Gastroesophageal sphincter (tissue), 4 donors: ENCODE data around the gene FUT9. TPM values are rescaled to one million over a fixed set of nuclear protein-coding genes. Genes with fewer than 3 reads are reported as not detected.

Experiments used
- ATAC-seq: fragments of 150-250 bp; one replicate; pipeline ENCODE4 v1.9.1; 2016; ENCODE audit warnings: mild to moderate bottlenecking, moderate library complexity
- H3K27ac ChIP-seq, 4 donors: fragments of 200-600 bp; sonication (generic) in 3 of 4; 1 replicate in 3 of 4; 2 replicates in 1 of 4; pipeline ENCODE4 v1.5.1; 2016 to 2019
- H3K27me3 ChIP-seq: fragments of 200-600 bp; sonication (generic); one replicate; pipeline ENCODE4 v1.5.1; 2019
- H3K36me3 ChIP-seq, 2 donors: fragments of 200-600 bp; sonication (generic); one replicate each; pipeline ENCODE4 v1.5.1; 2019; ENCODE audit warnings: control low read depth in 1 of 2
- H3K4me1 ChIP-seq, 3 donors: fragments of 200-600 bp; sonication (generic); 1 replicate in 2 of 3; 2 replicates in 1 of 3; pipeline ENCODE4 v1.5.1; 2016 to 2019; ENCODE audit warnings: control low read depth in 2 of 3
- H3K4me3 ChIP-seq, 2 donors: fragments of 200-600 bp; sonication (generic); one replicate each; pipeline ENCODE4 v1.5.1; 2019; ENCODE audit warnings: mild to moderate bottlenecking in 1 of 2, moderate library complexity in 1 of 2
- H3K9me3 ChIP-seq, 3 donors: fragments of 200-600 bp; sonication (generic); one replicate each; pipeline ENCODE4 v1.5.1; 2017 to 2019; ENCODE audit warnings: control low read depth in 2 of 3
- CTCF ChIP-seq, 4 experiments: fragments of 200-600 bp in 2 of 4; fragments of 450-650 bp in 2 of 4; sonication (generic) in 1 of 4; IDR thresholded peaks; one replicate each; pipeline ENCODE4 v1.5.1; 2017 to 2019; ENCODE audit warnings: antibody characterized with exemption in 4 of 4, mild to moderate bottlenecking in 2 of 4, moderate library complexity in 2 of 4
- EP300 ChIP-seq: sonication (generic); formaldehyde crosslinking; IDR thresholded peaks from one replicate; pipeline ENCODE4 v1.6.1; 2017; ENCODE audit warnings: antibody characterized with exemption, mild to moderate bottlenecking
- POLR2A ChIP-seq, 2 donors: fragments of 450-650 bp; IDR thresholded peaks; one replicate each; pipeline ENCODE4 v1.6.1; 2017; ENCODE audit warnings: antibody characterized with exemption in 2 of 2, mild to moderate bottlenecking in 2 of 2, moderate library complexity in 1 of 2
- POLR2AphosphoS5 ChIP-seq: sonication (generic); formaldehyde crosslinking; IDR thresholded peaks from one replicate; pipeline ENCODE4 v1.6.1; 2017; ENCODE audit warnings: antibody characterized with exemption
- WGBS, 2 donors: methylation state at CpG; one replicate each; pipeline ENCODE4 v1.1.5; 2018; ENCODE audit warnings: low coverage in 1 of 2; 5-methylcytosine and 5-hydroxymethylcytosine counted together
- total RNA-seq, 4 donors: library from RNA; depleted of rRNA; stranded (reverse); fragments of >200 nt; gene quantifications; one replicate each; pipeline ENCODE4 v1.1.0, GENCODE V29; 2016

FUT9 gene
- total RNA-seq, 4 donors from 2014 or later = under 0.01 TPM; not detected in 3

- no peak overlapping the region for H3K27ac ChIP-seq
- no peak overlapping the region for H3K4me3 ChIP-seq
- H3K27me3 ChIP-seq = no peaks in the 10 kb centered on the region
- no peaks in the 10 kb centered on the region for H3K9me3 ChIP-seq
- ATAC-seq = no peak
- H3K4me1 ChIP-seq = no peaks in the 10 kb centered on the region
- TF ChIP-seq POLR2A (IDR thresholded peaks at IDR 0.05) (no peak), POLR2AphosphoS5 (no peak), CTCF (IDR thresholded peaks at IDR 0.05) (no peak), EP300 (no peak)
- no peaks in the 10 kb centered on the region for H3K36me3 ChIP-seq
Observed at GRCh38 chr6:96153775-96154174, 138.0 kb downstream of the FUT9 start.

GRCh38 chr6:96156425-96156824, 140.7 kb downstream of the FUT9 start:
- no peak for ATAC-seq
- 53 to 74% methylated on average over 4 of the region's 4 CpGs for WGBS, 2 donors
- no peak overlapping the region for H3K27ac ChIP-seq
- no peak for TF ChIP-seq EP300
- TF ChIP-seq POLR2A (IDR thresholded peaks at IDR 0.05) = no peak
- no peak for TF ChIP-seq CTCF (IDR thresholded peaks at IDR 0.05)
- TF ChIP-seq POLR2AphosphoS5 = no peak
- H3K27me3 ChIP-seq = no peaks in the 10 kb centered on the region
- H3K4me3 ChIP-seq = no peak overlapping the region
- no peaks in the 10 kb centered on the region for H3K36me3 ChIP-seq
- H3K4me1 ChIP-seq = no peaks in the 10 kb centered on the region
- no peaks in the 10 kb centered on the region for H3K9me3 ChIP-seq

- H3K4me1 ChIP-seq = no peaks in the 10 kb centered on the region
- H3K4me3 ChIP-seq = no peak overlapping the region
- TF ChIP-seq POLR2A (IDR thresholded peaks at IDR 0.05) (no peak), POLR2AphosphoS5 (no peak), CTCF (IDR thresholded peaks at IDR 0.05) (no peak), EP300 (no peak)
- no peaks in the 10 kb centered on the region for H3K27me3 ChIP-seq
- no peak overlapping the region for H3K27ac ChIP-seq
- 36 to 74% methylated on average over 3 of the region's 3 CpGs for WGBS, 2 donors
- no peaks in the 10 kb centered on the region for H3K9me3 ChIP-seq
- no peak for ATAC-seq
- H3K36me3 ChIP-seq = no peaks in the 10 kb centered on the region
Observed at GRCh38 chr6:96157018-96157565, 141.3 kb downstream of the FUT9 start.

- no peak overlapping the region for H3K27ac ChIP-seq
- TF ChIP-seq POLR2AphosphoS5 = no peak
- TF ChIP-seq POLR2A (IDR thresholded peaks at IDR 0.05) = no peak
- TF ChIP-seq EP300 = no peak
- no peak for TF ChIP-seq CTCF (IDR thresholded peaks at IDR 0.05)
- ATAC-seq = no peak
- H3K9me3 ChIP-seq = no peaks in the 10 kb centered on the region
- H3K4me3 ChIP-seq = no peak overlapping the region
- no peaks in the 10 kb centered on the region for H3K4me1 ChIP-seq
- WGBS, 2 donors = 11 to 18% methylated on average over 2 of the region's 2 CpGs
- H3K36me3 ChIP-seq = no peaks in the 10 kb centered on the region
- no peaks in the 10 kb centered on the region for H3K27me3 ChIP-seq
Observed at GRCh38 chr6:96162711-96163120, 146.9 kb downstream of the FUT9 start.

- Histone ChIP-seq H3K27ac (no peak overlapping the region), H3K27me3 (no peaks in the 10 kb centered on the region), H3K4me1 (no peaks in the 10 kb centered on the region), H3K36me3 (no peaks in the 10 kb centered on the region), H3K9me3 (no peaks in the 10 kb centered on the region), H3K4me3 (no peak overlapping the region)
- no peak for TF ChIP-seq EP300
- no peak for ATAC-seq
Observed at GRCh38 chr6:96164802-96165201, 149.0 kb downstream of the FUT9 start.
